Kidney capillary endothelial cell (primary cell): ENCODE results near the gene PIP4K2C.
"Not testable (repeated sequence)": the region's sequence is repeated elsewhere in the genome, so short reads cannot be mapped to it uniquely, and the experiment has no call there.

Source experiments
- DNase-seq: peaks from one replicate; pipeline ENCODE4 v3.0.0-alpha.2; 2018; ENCODE audit warnings: low spot score

Gene PIP4K2C

GRCh38 chr12:57609781-57610553, 19.0 kb downstream of the PIP4K2C start:
- DNase-seq = no peak

GRCh38 chr12:57610554-57611107, 19.6 kb downstream of the PIP4K2C start:
- no peak for DNase-seq

- DNase-seq = no peak
Observed at GRCh38 chr12:57611108-57611826, 20.3 kb downstream of the PIP4K2C start, which contains the start of gene ARHGEF25. Gene ARHGEF25 (plus strand): TSS chr12:57611435. CDS start chr12:57611895, 460 bp downstream.

- DNase-seq = no peak
Observed at GRCh38 chr12:57611827-57612710, 21.1 kb downstream of the PIP4K2C start.

- DNase-seq = no peak
Observed at GRCh38 chr12:57612711-57613426, 21.9 kb downstream of the PIP4K2C start.

GRCh38 chr12:57613427-57614109, 22.6 kb downstream of the PIP4K2C start:
- DNase-seq = no peak

GRCh38 chr12:57614178-57614947, 23.4 kb downstream of the PIP4K2C start:
- no peak for DNase-seq

- no peak for DNase-seq
Observed at GRCh38 chr12:57614948-57615500, 24.0 kb downstream of the PIP4K2C start.

GRCh38 chr12:57615637-57616036, 24.6 kb downstream of the PIP4K2C start:
- DNase-seq = no peak

- no peak for DNase-seq
Observed at GRCh38 chr12:57616383-57617101, 25.6 kb downstream of the PIP4K2C start.

GRCh38 chr12:57617942-57618341, 26.9 kb downstream of the PIP4K2C start:
- no peak for DNase-seq

- not testable (repeated sequence) for DNase-seq
Observed at GRCh38 chr12:57618431-57618830, 27.4 kb downstream of the PIP4K2C start.

- DNase-seq = no peak
Observed at GRCh38 chr12:57618966-57619433, 28.0 kb downstream of the PIP4K2C start.

- no peak for DNase-seq
Observed at GRCh38 chr12:57619434-57620244, 28.6 kb downstream of the PIP4K2C start.

- DNase-seq = no peak
Observed at GRCh38 chr12:57620245-57620935, 29.4 kb downstream of the PIP4K2C start.

GRCh38 chr12:57620936-57621496, 30.0 kb downstream of the PIP4K2C start:
- no peak for DNase-seq
